HL-60 (cell line): Measurements from ENCODE around the gene CEP95.

Experiments
- DNase-seq, 2 experiments: peaks; one replicate each; pipeline ENCODE4 v3.0.0-alpha.2; 2010 to 2020; ENCODE audit warnings: low read depth in 1 of 2, low spot score in 1 of 2
- H3K27ac ChIP-seq: fragments of 250-450 bp; sonication (Bioruptor Pico); replicated peaks from 2 replicates; pipeline ENCODE4 v1.5.1; 2020; ENCODE audit warnings: mild to moderate bottlenecking, moderate library complexity
- H3K27me3 ChIP-seq: fragments of 250-450 bp; sonication (Bioruptor Pico); 2 replicates; pipeline ENCODE4 v1.5.1; 2021; ENCODE audit warnings: mild to moderate bottlenecking, moderate library complexity; ENCODE audit not compliant: insufficient read depth, poor library complexity, severe bottlenecking
- H3K4me3 ChIP-seq: replicated peaks from 2 replicates; pipeline ENCODE4 v1.5.1; 2011; ENCODE audit warnings: mild to moderate bottlenecking, control low read depth, low read length; ENCODE audit not compliant: insufficient read depth
- CTCF ChIP-seq: IDR thresholded peaks from one replicate; pipeline ENCODE4 v1.5.1; 2011; ENCODE audit warnings: low read length, control low read depth, inconsistent platforms; ENCODE audit not compliant: insufficient read depth
- GABPA ChIP-seq: IDR thresholded peaks from 2 replicates; pipeline ENCODE4 v1.6.1; 2012; ENCODE audit warnings: low read depth
- POLR2AphosphoS5 ChIP-seq: IDR thresholded peaks from 2 replicates; pipeline ENCODE4 v1.6.1; 2012; ENCODE audit warnings: low read depth
- SPI1 ChIP-seq: IDR thresholded peaks from 2 replicates; pipeline ENCODE4 v1.6.1; 2012; ENCODE audit warnings: low read depth, mild to moderate bottlenecking, borderline replicate concordance
- TF ChIP-seq, protein P1 (sequence below): IDR thresholded peaks from 2 replicates; pipeline ENCODE4 v1.6.1; 2012; ENCODE audit warnings: low read depth; ENCODE audit not compliant: insufficient replicate concordance

CEP95 gene

GRCh38 chr17:64535357-64535756 lies 28.6 kb downstream of the CEP95 start:
- TF ChIP-seq GABPA = no peak
- no peak for TF ChIP-seq POLR2AphosphoS5
- no peak for TF ChIP-seq CTCF
- no peak for TF ChIP-seq SPI1
- TF ChIP-seq, protein P1, sequence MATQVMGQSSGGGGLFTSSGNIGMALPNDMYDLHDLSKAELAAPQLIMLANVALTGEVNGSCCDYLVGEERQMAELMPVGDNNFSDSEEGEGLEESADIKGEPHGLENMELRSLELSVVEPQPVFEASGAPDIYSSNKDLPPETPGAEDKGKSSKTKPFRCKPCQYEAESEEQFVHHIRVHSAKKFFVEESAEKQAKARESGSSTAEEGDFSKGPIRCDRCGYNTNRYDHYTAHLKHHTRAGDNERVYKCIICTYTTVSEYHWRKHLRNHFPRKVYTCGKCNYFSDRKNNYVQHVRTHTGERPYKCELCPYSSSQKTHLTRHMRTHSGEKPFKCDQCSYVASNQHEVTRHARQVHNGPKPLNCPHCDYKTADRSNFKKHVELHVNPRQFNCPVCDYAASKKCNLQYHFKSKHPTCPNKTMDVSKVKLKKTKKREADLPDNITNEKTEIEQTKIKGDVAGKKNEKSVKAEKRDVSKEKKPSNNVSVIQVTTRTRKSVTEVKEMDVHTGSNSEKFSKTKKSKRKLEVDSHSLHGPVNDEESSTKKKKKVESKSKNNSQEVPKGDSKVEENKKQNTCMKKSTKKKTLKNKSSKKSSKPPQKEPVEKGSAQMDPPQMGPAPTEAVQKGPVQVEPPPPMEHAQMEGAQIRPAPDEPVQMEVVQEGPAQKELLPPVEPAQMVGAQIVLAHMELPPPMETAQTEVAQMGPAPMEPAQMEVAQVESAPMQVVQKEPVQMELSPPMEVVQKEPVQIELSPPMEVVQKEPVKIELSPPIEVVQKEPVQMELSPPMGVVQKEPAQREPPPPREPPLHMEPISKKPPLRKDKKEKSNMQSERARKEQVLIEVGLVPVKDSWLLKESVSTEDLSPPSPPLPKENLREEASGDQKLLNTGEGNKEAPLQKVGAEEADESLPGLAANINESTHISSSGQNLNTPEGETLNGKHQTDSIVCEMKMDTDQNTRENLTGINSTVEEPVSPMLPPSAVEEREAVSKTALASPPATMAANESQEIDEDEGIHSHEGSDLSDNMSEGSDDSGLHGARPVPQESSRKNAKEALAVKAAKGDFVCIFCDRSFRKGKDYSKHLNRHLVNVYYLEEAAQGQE = no peak
- Histone ChIP-seq H3K4me3 (no peak overlapping the region), H3K27me3 (no peaks in the 10 kb centered on the region), H3K27ac (no peak overlapping the region)
- no peak for DNase-seq

- Histone ChIP-seq H3K27me3 (no peaks in the 10 kb centered on the region), H3K4me3 (no peak overlapping the region), H3K27ac (no peak overlapping the region)
- TF ChIP-seq GABPA (no peak), POLR2AphosphoS5 (no peak), CTCF (no peak)
- TF ChIP-seq, protein P1 = no peak
- no peak for DNase-seq
Measured at GRCh38 chr17:64536913-64537312, 30.1 kb downstream of the CEP95 start.

GRCh38 chr17:64537488-64537887 lies 30.7 kb downstream of the CEP95 start:
- TF ChIP-seq, protein P1 = no peak
- no peak for TF ChIP-seq POLR2AphosphoS5
- TF ChIP-seq SPI1 = no peak
- no peak for TF ChIP-seq CTCF
- TF ChIP-seq GABPA = no peak
- no peak for DNase-seq

More at GRCh38 chr17:64537488-64537887, 30.7 kb downstream of the CEP95 start:
- Histone ChIP-seq H3K27me3 (no peaks in the 10 kb centered on the region), H3K4me3 (no peak overlapping the region), H3K27ac (no peak overlapping the region)
